ENCODE results near the gene GIMAP2.

DNA sequence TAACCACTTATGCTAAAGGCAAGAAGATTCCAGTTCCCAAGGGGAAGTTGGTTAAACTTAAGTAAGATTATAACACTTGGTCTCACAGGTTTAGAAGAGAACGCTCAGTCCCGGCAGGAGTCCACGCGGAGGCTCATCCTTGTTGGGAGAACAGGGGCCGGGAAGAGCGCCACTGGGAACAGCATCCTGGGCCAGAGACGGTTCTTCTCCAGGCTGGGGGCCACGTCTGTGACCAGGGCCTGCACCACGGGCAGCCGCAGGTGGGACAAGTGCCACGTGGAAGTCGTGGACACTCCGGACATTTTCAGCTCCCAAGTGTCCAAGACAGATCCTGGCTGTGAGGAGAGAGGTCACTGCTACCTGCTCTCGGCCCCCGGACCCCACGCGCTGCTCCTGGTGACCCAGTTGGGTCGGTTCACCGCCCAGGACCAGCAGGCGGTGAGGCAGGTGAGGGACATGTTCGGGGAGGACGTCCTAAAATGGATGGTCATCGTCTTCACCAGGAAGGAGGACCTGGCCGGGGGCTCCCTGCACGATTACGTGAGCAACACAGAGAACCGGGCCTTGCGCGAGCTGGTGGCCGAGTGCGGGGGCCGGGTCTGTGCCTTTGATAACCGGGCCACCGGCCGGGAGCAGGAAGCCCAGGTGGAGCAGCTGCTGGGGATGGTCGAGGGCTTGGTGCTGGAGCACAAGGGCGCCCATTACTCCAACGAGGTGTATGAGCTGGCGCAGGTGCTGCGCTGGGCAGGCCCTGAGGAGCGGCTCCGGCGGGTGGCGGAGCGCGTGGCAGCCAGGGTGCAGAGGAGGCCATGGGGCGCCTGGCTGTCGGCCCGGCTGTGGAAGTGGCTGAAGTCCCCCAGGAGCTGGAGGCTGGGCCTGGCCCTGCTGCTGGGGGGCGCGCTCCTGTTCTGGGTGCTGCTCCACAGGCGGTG lies 34.7 kb downstream of the GIMAP2 start:
- TF ChIP-seq CTCF (conservative IDR thresholded peaks at IDR 0.05; ENCODE audit: low read depth, low read length) (no peak), POLR2A (IDR thresholded peaks at IDR 0.05; ENCODE audit: low read depth, low read length) (no peak), BHLHE40 (IDR thresholded peaks at IDR 0.05; ENCODE audit: low read depth, low read length) (no peak), MXI1 (IDR thresholded peaks at IDR 0.05; ENCODE audit: borderline replicate concordance, low read depth, low read length) (no peak), SMC3 (IDR thresholded peaks at IDR 0.05; ENCODE audit: low read depth, low read length) (no peak), MAFK (IDR thresholded peaks at IDR 0.05; ENCODE audit: low read depth, low read length) (no peak), CHD1 (IDR thresholded peaks at IDR 0.05; ENCODE audit: low read depth, low read length) (no peak), RFX5 (IDR thresholded peaks at IDR 0.05; ENCODE audit: low read depth, low read length) (no peak)
- TF ChIP-seq, protein P1, sequence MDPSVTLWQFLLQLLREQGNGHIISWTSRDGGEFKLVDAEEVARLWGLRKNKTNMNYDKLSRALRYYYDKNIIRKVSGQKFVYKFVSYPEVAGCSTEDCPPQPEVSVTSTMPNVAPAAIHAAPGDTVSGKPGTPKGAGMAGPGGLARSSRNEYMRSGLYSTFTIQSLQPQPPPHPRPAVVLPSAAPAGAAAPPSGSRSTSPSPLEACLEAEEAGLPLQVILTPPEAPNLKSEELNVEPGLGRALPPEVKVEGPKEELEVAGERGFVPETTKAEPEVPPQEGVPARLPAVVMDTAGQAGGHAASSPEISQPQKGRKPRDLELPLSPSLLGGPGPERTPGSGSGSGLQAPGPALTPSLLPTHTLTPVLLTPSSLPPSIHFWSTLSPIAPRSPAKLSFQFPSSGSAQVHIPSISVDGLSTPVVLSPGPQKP (IDR thresholded peaks at IDR 0.05; ENCODE audit: borderline replicate concordance, low read depth, low read length), result no peak
